ENCODE data around the gene FOS. TPM values are rescaled to one million over a fixed set of nuclear protein-coding genes. Genes with fewer than 3 reads are reported as not detected.

The FOS gene
- total RNA-seq, 1 experiment from 2014 or later: 149 TPM

- H3K36me3 Mint-ChIP-seq (ENCODE audit: insufficient read depth, unreplicated experiment): peaks cover 34% of the 10 kb centered on the region
- TSS peak; percentile 94 for BruUV-seq (replicated peaks)
- H3K27me3 Mint-ChIP-seq (ENCODE audit: unreplicated experiment): no peaks in the 10 kb centered on the region
- H3K4me3 Mint-ChIP-seq (ENCODE audit: low read depth, unreplicated experiment): peak overlapping the region; percentile 60
- TF ChIP-seq, protein P1, sequence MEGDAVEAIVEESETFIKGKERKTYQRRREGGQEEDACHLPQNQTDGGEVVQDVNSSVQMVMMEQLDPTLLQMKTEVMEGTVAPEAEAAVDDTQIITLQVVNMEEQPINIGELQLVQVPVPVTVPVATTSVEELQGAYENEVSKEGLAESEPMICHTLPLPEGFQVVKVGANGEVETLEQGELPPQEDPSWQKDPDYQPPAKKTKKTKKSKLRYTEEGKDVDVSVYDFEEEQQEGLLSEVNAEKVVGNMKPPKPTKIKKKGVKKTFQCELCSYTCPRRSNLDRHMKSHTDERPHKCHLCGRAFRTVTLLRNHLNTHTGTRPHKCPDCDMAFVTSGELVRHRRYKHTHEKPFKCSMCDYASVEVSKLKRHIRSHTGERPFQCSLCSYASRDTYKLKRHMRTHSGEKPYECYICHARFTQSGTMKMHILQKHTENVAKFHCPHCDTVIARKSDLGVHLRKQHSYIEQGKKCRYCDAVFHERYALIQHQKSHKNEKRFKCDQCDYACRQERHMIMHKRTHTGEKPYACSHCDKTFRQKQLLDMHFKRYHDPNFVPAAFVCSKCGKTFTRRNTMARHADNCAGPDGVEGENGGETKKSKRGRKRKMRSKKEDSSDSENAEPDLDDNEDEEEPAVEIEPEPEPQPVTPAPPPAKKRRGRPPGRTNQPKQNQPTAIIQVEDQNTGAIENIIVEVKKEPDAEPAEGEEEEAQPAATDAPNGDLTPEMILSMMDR (IDR thresholded peaks at IDR 0.05; ENCODE audit: unreplicated experiment): no peak
- no peak for DNase-seq
- CTCF ChIA-PET: interaction anchor here (1.0 to 2.8 kb wide), 4 partner anchors 11 to 163 kb away, joined by 3 to 10 read pairs (median 4); no protein-coding TSS in a partner anchor
- H3K9me3 Mint-ChIP-seq (ENCODE audit: low read depth, unreplicated experiment): no peaks in the 10 kb centered on the region
- H3K4me1 Mint-ChIP-seq (ENCODE audit: low read depth, unreplicated experiment): peaks cover 24% of the 10 kb centered on the region
- peak overlapping the region; percentile 97 for H3K27ac Mint-ChIP-seq (ENCODE audit: unreplicated experiment)
- intact Hi-C loops (cut with micrococcal nuclease; ENCODE audit: unreplicated experiment): loop anchor here (5.0 kb wide), 1 partner anchor 62 kb away; no protein-coding TSS in a partner anchor
Observed at GRCh38 chr14:75294649-75295033, 16.0 kb downstream of the FOS start.

- H3K27me3 Mint-ChIP-seq (ENCODE audit: unreplicated experiment): no peaks in the 10 kb centered on the region
- intact Hi-C loops (cut with micrococcal nuclease; ENCODE audit: unreplicated experiment): loop anchor here (5.0 kb wide), 1 partner anchor 63 kb away; no protein-coding TSS in a partner anchor
- H3K27ac Mint-ChIP-seq (ENCODE audit: unreplicated experiment): peak overlapping the region; percentile 97
- H3K9me3 Mint-ChIP-seq (ENCODE audit: low read depth, unreplicated experiment): no peaks in the 10 kb centered on the region
- no TSS peak for BruUV-seq (replicated peaks)
- peaks cover 24% of the 10 kb centered on the region for H3K4me1 Mint-ChIP-seq (ENCODE audit: low read depth, unreplicated experiment)
- TF ChIP-seq, protein P1 (IDR thresholded peaks at IDR 0.05; ENCODE audit: unreplicated experiment): no peak
- DNase-seq: peak; percentile 61
- H3K4me3 Mint-ChIP-seq (ENCODE audit: low read depth, unreplicated experiment): peak overlapping the region; percentile 60
- CTCF ChIA-PET: interaction anchor here (0.5 to 2.8 kb wide), 9 partner anchors 12 to 416 kb away, joined by 3 to 10 read pairs (median 4); no protein-coding TSS in a partner anchor
- H3K36me3 Mint-ChIP-seq (ENCODE audit: insufficient read depth, unreplicated experiment): peaks cover 34% of the 10 kb centered on the region
Observed at GRCh38 chr14:75295061-75295461, 16.4 kb downstream of the FOS start.

- peaks cover 24% of the 10 kb centered on the region for H3K4me1 Mint-ChIP-seq (ENCODE audit: low read depth, unreplicated experiment)
- BruUV-seq (replicated peaks): no TSS peak
- H3K36me3 Mint-ChIP-seq (ENCODE audit: insufficient read depth, unreplicated experiment): peaks cover 34% of the 10 kb centered on the region
- H3K27ac Mint-ChIP-seq (ENCODE audit: unreplicated experiment): peak overlapping the region; percentile 78
- TF ChIP-seq, protein P1 (IDR thresholded peaks at IDR 0.05; ENCODE audit: unreplicated experiment): peak; percentile 87
- intact Hi-C loops (cut with micrococcal nuclease; ENCODE audit: unreplicated experiment): loop anchor here (1.0 to 5.0 kb wide), 2 partner anchors 63 to 163 kb away; no protein-coding TSS in a partner anchor
- no peaks in the 10 kb centered on the region for H3K27me3 Mint-ChIP-seq (ENCODE audit: unreplicated experiment)
- H3K4me3 Mint-ChIP-seq (ENCODE audit: low read depth, unreplicated experiment): peak overlapping the region; percentile 60
- CTCF ChIA-PET: interaction anchor here (0.5 to 2.8 kb wide), 12 partner anchors 8 to 417 kb away, joined by 3 to 10 read pairs (median 4); no protein-coding TSS in a partner anchor
- DNase-seq: peak; percentile 83
- no peaks in the 10 kb centered on the region for H3K9me3 Mint-ChIP-seq (ENCODE audit: low read depth, unreplicated experiment)
Observed at GRCh38 chr14:75295491-75296345, 17.1 kb downstream of the FOS start.

- CTCF ChIA-PET: interaction anchor here (0.6 to 1.1 kb wide), 3 partner anchors 14 to 35 kb away, joined by 3 to 5 read pairs (median 3); no protein-coding TSS in a partner anchor
- intact Hi-C loops (cut with micrococcal nuclease; ENCODE audit: unreplicated experiment): loop anchor here (5.0 kb wide), 1 partner anchor 65 kb away; no protein-coding TSS in a partner anchor
- no TSS peak for BruUV-seq (replicated peaks)
- Mint-ChIP-seq H3K27ac (ENCODE audit: unreplicated experiment) (no peak overlapping the region), H3K9me3 (ENCODE audit: low read depth, unreplicated experiment) (no peaks in the 10 kb centered on the region), H3K36me3 (ENCODE audit: insufficient read depth, unreplicated experiment) (peaks cover 34% of the 10 kb centered on the region), H3K4me1 (ENCODE audit: low read depth, unreplicated experiment) (peaks cover 35% of the 10 kb centered on the region), H3K27me3 (ENCODE audit: unreplicated experiment) (no peaks in the 10 kb centered on the region), H3K4me3 (ENCODE audit: low read depth, unreplicated experiment) (no peak overlapping the region)
- DNase-seq: no peak
- TF ChIP-seq, protein P1 (IDR thresholded peaks at IDR 0.05; ENCODE audit: unreplicated experiment): no peak
Observed at GRCh38 chr14:75297411-75298040, 18.9 kb downstream of the FOS start.

All from Calu3 (cell line).